NB4 (cell line): ENCODE data around the gene IL3.

Source experiments
- DNase-seq: peaks from one replicate; pipeline ENCODE4 v3.0.0; 2010; ENCODE audit warnings: low read depth
- H3K4me3 ChIP-seq: one replicate; pipeline ENCODE4 v1.5.1; 2011; ENCODE audit warnings: mild to moderate bottlenecking, low read depth, low read length, moderate library complexity
- CTCF ChIP-seq: IDR thresholded peaks from one replicate; pipeline ENCODE4 v1.5.1; 2012; ENCODE audit warnings: low read depth, low read length
- MAX ChIP-seq: IDR thresholded peaks from 2 replicates; pipeline ENCODE4 v1.6.1; 2011; ENCODE audit warnings: low read depth, low read length
- MYC ChIP-seq: IDR thresholded peaks from 2 replicates; pipeline ENCODE4 v1.6.1; 2011; ENCODE audit warnings: low read depth, low read length
- POLR2A ChIP-seq: IDR thresholded peaks from 2 replicates; pipeline ENCODE4 v1.6.1; 2011; ENCODE audit warnings: mild to moderate bottlenecking; ENCODE audit not compliant: insufficient read length; ENCODE audit errors: extremely low read depth

Gene IL3

GRCh38 chr5:132057498-132058255 is 2.8 kb upstream of the IL3 start:
- no peak for TF ChIP-seq CTCF
- TF ChIP-seq MYC = no peak
- TF ChIP-seq MAX = no peak
- TF ChIP-seq POLR2A = no peak
- DNase-seq = no peak
- H3K4me3 ChIP-seq = no peak overlapping the region

- TF ChIP-seq MYC (no peak), CTCF (no peak), POLR2A (no peak), MAX (no peak)
- DNase-seq = no peak
- no peak overlapping the region for H3K4me3 ChIP-seq
These were observed 1.8 kb upstream of the IL3 start for GRCh38 chr5:132058646-132059042.

- TF ChIP-seq MYC (no peak), MAX (no peak)
- no peak for DNase-seq
- H3K4me3 ChIP-seq = no peak overlapping the region
These were observed 1.3 kb upstream of the IL3 start for GRCh38 chr5:132059043-132059695.

GRCh38 chr5:132059696-132060500 is 557 bp upstream of the IL3 start:
- H3K4me3 ChIP-seq = no peak overlapping the region
- no peak for DNase-seq
- TF ChIP-seq MYC = no peak
- TF ChIP-seq CTCF = no peak
- TF ChIP-seq POLR2A = no peak
- TF ChIP-seq MAX = no peak

GRCh38 chr5:132063090-132063911 is 2.8 kb downstream of the IL3 start:
- peak; percentile 16; the same call in 1 of the 2 replicates for TF ChIP-seq MYC
- TF ChIP-seq POLR2A = no peak
- TF ChIP-seq CTCF = peak; percentile 91
- TF ChIP-seq MAX = 0 out of 2 replicates have a peak, but pooled peaks have one; percentile 12
- peak; percentile 79 for DNase-seq
- H3K4me3 ChIP-seq = no peak overlapping the region

GRCh38 chr5:132064140-132064539 is 3.7 kb downstream of the IL3 start:
- H3K4me3 ChIP-seq = no peak overlapping the region
- TF ChIP-seq MYC = no peak
- no peak for TF ChIP-seq POLR2A
- no peak for TF ChIP-seq CTCF
- TF ChIP-seq MAX = no peak
- DNase-seq = no peak
